A549 (cell line): Measurements from ENCODE around the gene SH3BP2. TPM values are rescaled to one million over a fixed set of nuclear protein-coding genes. Genes with fewer than 3 reads are reported as not detected.

Source experiments
- ATAC-seq, 2 experiments: fragments of 200-7000 bp in 1 of 2; fragments of >200 bp in 1 of 2; cut with Nextera tagmentation in 1 of 2; cut with Tn5 transposase in 1 of 2; 3 replicates each; pipeline versions ENCODE4 v1.8.0 to v1.9.1; 2018 to 2020; ENCODE audit warnings: mild to moderate bottlenecking in 1 of 2, moderate library complexity in 1 of 2
- CTCF ChIA-PET: fragments of 300-600 bp; sonication (Branson Sonifier 250); formaldehyde crosslinking; extraction: SDS; loops from one replicate; lab custom pipeline; 2021; ENCODE audit warnings: antibody characterized with exemption, inconsistent platforms; lab: Yijun Ruan, JAX
- POLR2A ChIA-PET: fragments of 350-600 bp; formaldehyde crosslinking; extraction: SDS; loops from one replicate; lab custom pipeline; 2021; ENCODE audit warnings: antibody characterized with exemption, inconsistent platforms; lab: Yijun Ruan, JAX
- DNase-seq, 2 experiments: peaks; one replicate each; pipeline versions ENCODE4 v3.0.0 to v3.0.0-alpha.2; 2011 to 2016; ENCODE audit warnings: low read depth in 1 of 2, low spot score in 1 of 2
- FAIRE-seq: peaks from 2 replicates; lab custom pipeline; 2011; peaks lifted over from hg19 to GRCh38; lab: Jason Lieb, UNC
- H3K27ac ChIP-seq, 2 experiments: fragments of >200 bp; sonication (Bioruptor Twin); formaldehyde crosslinking; 3 replicates each; pipeline ENCODE4 v1.5.1; 2016 to 2017
- H3K4me1 ChIP-seq: fragments of >200 bp; sonication (Bioruptor Twin); formaldehyde crosslinking; 3 replicates; pipeline ENCODE4 v1.6.1; 2016
- H3K4me2 ChIP-seq: fragments of >200 bp; sonication (Bioruptor Twin); formaldehyde crosslinking; 3 replicates; pipeline ENCODE4 v1.6.1; 2016
- H3K4me3 ChIP-seq: fragments of >200 bp; sonication (Bioruptor Twin); formaldehyde crosslinking; 3 replicates; pipeline ENCODE4 v1.5.1; 2016
- H3K9me3 ChIP-seq: fragments of >200 bp; sonication (Bioruptor Twin); formaldehyde crosslinking; 3 replicates; pipeline ENCODE4 v1.6.1; 2016
- CBX2 ChIP-seq: fragments of 200-600 bp; sonication (generic); IDR thresholded peaks from 2 replicates; pipeline ENCODE4 v1.6.1; 2016; ENCODE audit warnings: low read depth, mild to moderate bottlenecking, borderline replicate concordance
- CEBPB ChIP-seq, 2 experiments: fragments of >200 bp in 1 of 2; sonication (Bioruptor Twin) in 1 of 2; formaldehyde crosslinking in 1 of 2; IDR thresholded peaks; 2 replicates each; pipeline ENCODE4 v1.6.1; 2012 to 2016
- CHD2 ChIP-seq: fragments of 150-350 bp; IDR thresholded peaks from 2 replicates; pipeline ENCODE4 v1.6.1; 2014; ENCODE audit warnings: low read length; ENCODE audit not compliant: partially characterized antibody
- CHD4 ChIP-seq: fragments of 200-600 bp; sonication (generic); IDR thresholded peaks from 2 replicates; pipeline ENCODE4 v1.6.1; 2016; ENCODE audit warnings: antibody characterized with exemption, mild to moderate bottlenecking, borderline replicate concordance
- E2F6 ChIP-seq: IDR thresholded peaks from 2 replicates; pipeline ENCODE4 v1.6.1; 2012; ENCODE audit warnings: low read depth, borderline replicate concordance
- EHMT2 ChIP-seq: fragments of 200-600 bp; sonication (generic); IDR thresholded peaks from 2 replicates; pipeline ENCODE4 v1.6.1; 2016; ENCODE audit warnings: antibody characterized with exemption, low read depth, mild to moderate bottlenecking, moderate library complexity
- ELK1 ChIP-seq: fragments of 150-350 bp; IDR thresholded peaks from 2 replicates; pipeline ENCODE4 v1.6.1; 2014; ENCODE audit warnings: low read depth, mild to moderate bottlenecking, low read length
- EP300 ChIP-seq, 2 experiments: fragments of >200 bp; sonication (Bioruptor Twin); formaldehyde crosslinking; IDR thresholded peaks; 2 replicates in 1 of 2; 3 replicates in 1 of 2; pipeline ENCODE4 v1.6.1; 2016 to 2017
- ESRRA ChIP-seq: fragments of 150-350 bp; IDR thresholded peaks from 2 replicates; pipeline ENCODE4 v1.6.1; 2014; ENCODE audit warnings: mild to moderate bottlenecking, low read length, borderline replicate concordance
- FOSB ChIP-seq: fragments of 250-450 bp; sonication (Bioruptor Pico); IDR thresholded peaks from 2 replicates; pipeline ENCODE4 v1.5.0; 2020; ENCODE audit warnings: mild to moderate bottlenecking, moderate library complexity
- HOXB5 ChIP-seq: fragments of 250-450 bp; sonication (Bioruptor Pico); IDR thresholded peaks from 2 replicates; pipeline ENCODE4 v1.5.0; 2020; ENCODE audit warnings: mild to moderate bottlenecking, moderate library complexity
- JUNB ChIP-seq: fragments of >200 bp; sonication (Bioruptor Twin); formaldehyde crosslinking; IDR thresholded peaks from 2 replicates; pipeline ENCODE4 v1.6.1; 2016
- KDM1A ChIP-seq: fragments of 200-600 bp; sonication (generic); IDR thresholded peaks from 2 replicates; pipeline ENCODE4 v1.6.1; 2016; ENCODE audit warnings: low read depth, mild to moderate bottlenecking
- MAFK ChIP-seq: fragments of 450-650 bp; IDR thresholded peaks from 2 replicates; pipeline ENCODE4 v1.6.1; 2014; ENCODE audit not compliant: partially characterized antibody
- MAZ ChIP-seq: fragments of 150-350 bp; IDR thresholded peaks from 2 replicates; pipeline ENCODE4 v1.6.1; 2014; ENCODE audit warnings: antibody characterized with exemption, low read depth, low read length, borderline replicate concordance
- MYC ChIP-seq: IDR thresholded peaks from 2 replicates; pipeline ENCODE4 v1.6.1; 2012; ENCODE audit warnings: mild to moderate bottlenecking, inconsistent platforms, low read length, improper control_type of control experiment, borderline replicate concordance
- NFE2L2 ChIP-seq: fragments of 150-350 bp; conservative IDR thresholded peaks from 2 replicates; pipeline ENCODE4 v1.6.1; 2014; ENCODE audit warnings: low read length
- PBX3 ChIP-seq: IDR thresholded peaks from 2 replicates; pipeline ENCODE4 v1.6.1; 2012
- POLR2AphosphoS2 ChIP-seq: conservative IDR thresholded peaks from 2 replicates; pipeline ENCODE4 v1.6.1; 2012; ENCODE audit warnings: low read length, improper control_type of control experiment, inconsistent platforms
- RARB ChIP-seq: fragments of 250-450 bp; sonication (Bioruptor Pico); IDR thresholded peaks from 2 replicates; pipeline ENCODE4 v1.8.0; 2021; ENCODE audit warnings: mild to moderate bottlenecking, moderate library complexity
- RCOR1 ChIP-seq: fragments of 150-350 bp; IDR thresholded peaks from 2 replicates; pipeline ENCODE4 v1.6.1; 2014; ENCODE audit warnings: antibody characterized with exemption, low read length, low read depth
- REST ChIP-seq: fragments of 200-600 bp; sonication (generic); IDR thresholded peaks from 2 replicates; pipeline ENCODE4 v1.6.1; 2016; ENCODE audit warnings: antibody characterized with exemption, mild to moderate bottlenecking, moderate library complexity
- RNF2 ChIP-seq: fragments of 200-600 bp; sonication (generic); IDR thresholded peaks from 2 replicates; pipeline ENCODE4 v1.6.1; 2016; ENCODE audit warnings: low read depth, mild to moderate bottlenecking, antibody characterized with exemption, moderate library complexity, borderline replicate concordance
- TP53 ChIP-seq: fragments of 250-450 bp; sonication (Bioruptor Pico); IDR thresholded peaks from 2 replicates; pipeline ENCODE4 v1.5.0; 2021; ENCODE audit warnings: mild to moderate bottlenecking, moderate library complexity
- ZC3H11A ChIP-seq: fragments of 450-650 bp; IDR thresholded peaks from 2 replicates; pipeline ENCODE4 v1.6.1; 2014; ENCODE audit warnings: antibody characterized with exemption, mild to moderate bottlenecking
- ZFP36 ChIP-seq: fragments of 450-650 bp; IDR thresholded peaks from 2 replicates; pipeline ENCODE4 v1.6.1; 2014; ENCODE audit warnings: borderline replicate concordance; ENCODE audit not compliant: partially characterized antibody
- ZNF302 ChIP-seq: fragments of 250-450 bp; sonication (Bioruptor Pico); IDR thresholded peaks from 2 replicates; pipeline ENCODE4 v1.9.0; 2021; ENCODE audit warnings: inconsistent platforms, mild to moderate bottlenecking, moderate library complexity
- ZSCAN20 ChIP-seq: fragments of 250-450 bp; sonication (Bioruptor Pico); IDR thresholded peaks from 2 replicates; pipeline ENCODE4 v1.8.0; 2022; ENCODE audit warnings: mild to moderate bottlenecking, moderate library complexity
- WGBS: methylation state at CpG from one replicate; pipeline ENCODE4 v1.1.6; 2017; ENCODE audit errors: missing lambda C conversion rate; 5-methylcytosine and 5-hydroxymethylcytosine counted together
- polyA plus RNA-seq, 4 experiments: library from polyadenylated mRNA; depleted of rRNA in 3 of 4; stranded (reverse); fragments of >200 nt; fragmentation: RNase III in 1 of 4; extraction: RNeasy Plus Mini Kit Qiagen cat#74134 plus additional on column Dnase treatment in 1 of 4; gene quantifications; 2 replicates in 3 of 4; 3 replicates in 1 of 4; pipeline ENCODE4 v1.2.3, GENCODE V29; 2011 to 2017

Gene SH3BP2
- polyA plus RNA-seq, 2 of the 4 experiments (the other 2 are of a cell fraction): 4.4 to 6.0 TPM

GRCh38 chr4:2879026-2879425 lies 86.1 kb downstream of the SH3BP2 start (continued):
- TF ChIP-seq ELK1 (no peak), ZSCAN20 (no peak), KDM1A (no peak), EP300 (IDR thresholded peaks at IDR 0.05) (no peak), RARB (no peak), TP53 (CRISPR knock-in tag) (no peak), MAZ (no peak), HOXB5 (CRISPR knock-in tag) (no peak)

- no peak overlapping the region for H3K4me2 ChIP-seq
- DNase-seq (no peak), ATAC-seq (no peak), FAIRE-seq (no peak)
- WGBS: 85% methylated on average over 3 of the region's 3 CpGs
- no peaks in the 10 kb centered on the region for H3K4me1 ChIP-seq
- ChIA-PET POLR2A (no interaction called here), CTCF (no interaction called here)
- H3K4me3 ChIP-seq: no peak overlapping the region
- H3K9me3 ChIP-seq: no peaks in the 10 kb centered on the region
- H3K27ac ChIP-seq: no peak overlapping the region
- no peak for TF ChIP-seq ZFP36
- TF ChIP-seq ESRRA: no peak
- no peak for TF ChIP-seq PBX3
- TF ChIP-seq E2F6: no peak
- no peak for TF ChIP-seq MYC
Observed at GRCh38 chr4:2881431-2881830, 88.5 kb downstream of the SH3BP2 start.

- no peak overlapping the region for H3K4me2 ChIP-seq
- TF ChIP-seq CEBPB (IDR thresholded peaks at IDR 0.05): no peak
- TF ChIP-seq JUNB: no peak
- no peak for TF ChIP-seq ZC3H11A
- no peak for TF ChIP-seq RARB
- TF ChIP-seq FOSB: no peak
- TF ChIP-seq ZNF302: no peak
- TF ChIP-seq ZSCAN20: no peak
- no peak for TF ChIP-seq RCOR1
- no peak for TF ChIP-seq REST
- TF ChIP-seq NFE2L2: no peak
- TF ChIP-seq CHD4: no peak
- TF ChIP-seq EHMT2: no peak
- TF ChIP-seq POLR2AphosphoS2: no peak
- no peak for TF ChIP-seq TP53 (CRISPR knock-in tag)
- no peak for TF ChIP-seq CHD2
- no peak for TF ChIP-seq RNF2
- TF ChIP-seq PBX3: no peak
- TF ChIP-seq MAFK: no peak
- TF ChIP-seq CBX2: no peak
- TF ChIP-seq, all 56 proteins: peak for 0
- H3K4me3 ChIP-seq: no peak overlapping the region
- WGBS: 94% methylated on average over 1 of the region's 1 CpG
- FAIRE-seq (no peak), DNase-seq (no peak), ATAC-seq (no peak)
- H3K9me3 ChIP-seq: no peaks in the 10 kb centered on the region
- POLR2A ChIA-PET: no interaction called here
- no peaks in the 10 kb centered on the region for H3K4me1 ChIP-seq
- no peak overlapping the region for H3K27ac ChIP-seq
- CTCF ChIA-PET: no interaction called here
Observed at GRCh38 chr4:2882341-2882740, 89.5 kb downstream of the SH3BP2 start.
